Measurements from ENCODE around the gene PRRC1.
A peak's percentile ranks its signal among the peaks of the same experiment; 100 is the strongest.

Gene PRRC1

DNA sequence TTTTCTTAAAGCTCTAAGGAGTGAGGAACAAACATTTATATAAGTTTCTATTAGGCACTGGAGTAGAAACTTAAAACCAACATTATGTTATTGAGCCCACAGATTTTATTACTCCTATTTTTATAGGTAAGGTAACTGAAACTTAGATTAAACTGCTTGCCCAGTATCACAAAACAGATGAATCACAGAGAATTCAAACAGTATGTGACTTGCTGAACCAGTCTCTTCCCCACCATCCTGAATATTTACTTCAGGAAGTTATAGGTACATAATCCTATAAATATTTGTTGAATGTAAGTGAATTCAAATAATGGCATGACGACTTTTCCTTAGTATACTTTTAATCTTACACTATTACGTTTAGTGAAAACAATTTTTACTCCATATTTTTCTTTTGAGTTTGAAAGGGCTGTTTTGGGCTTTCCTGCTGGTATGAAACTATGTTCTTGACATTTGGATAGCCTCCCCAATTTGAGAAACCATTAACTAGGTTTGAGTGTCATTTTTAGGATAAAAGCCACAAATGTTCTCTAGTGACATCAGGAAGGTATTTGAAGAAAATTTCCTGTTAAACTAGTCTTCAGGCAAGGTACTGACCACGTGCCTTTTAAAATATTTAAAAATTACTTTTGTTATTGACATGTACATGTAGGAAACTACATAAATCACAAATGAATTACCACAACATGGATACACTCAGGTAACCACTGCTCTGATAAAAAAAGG, 39.3 kb downstream of the PRRC1 start:
- no peak for TF ChIP-seq CTCF (IDR thresholded peaks at IDR 0.05; ENCODE audit: control extremely low read depth, extremely low read depth, low read depth, missing control alignments)
- POLR2A ChIA-PET, result no interaction called here
- CTCF ChIA-PET, result interaction anchor here (1.2 to 1.9 kb wide), 3 partner anchors 7 to 16 kb away, joined by 3 to 5 read pairs (median 3); no protein-coding TSS in a partner anchor
- DNase-seq (ENCODE audit: extremely low spot score), result no peak

GRCh38 chr5:127558273-127558672, 40.8 kb downstream of the PRRC1 start:
- ChIA-PET CTCF (interaction anchor here (1.3 kb wide), 1 partner anchor 54 kb away, joined by 3 read pairs; no protein-coding TSS in a partner anchor), POLR2A (no interaction called here)
- no peak for TF ChIP-seq CTCF (IDR thresholded peaks at IDR 0.05; ENCODE audit: control extremely low read depth, extremely low read depth, low read depth, missing control alignments)
- DNase-seq (ENCODE audit: extremely low spot score), result no peak

GRCh38 chr5:127561254-127561653, 43.8 kb downstream of the PRRC1 start:
- POLR2A ChIA-PET, result no interaction called here
- CTCF ChIA-PET, result interaction anchor here (1.1 to 6.4 kb wide), 5 partner anchors 10 to 639 kb away, joined by 3 to 46 read pairs (median 4); no protein-coding TSS in a partner anchor
- no peak for TF ChIP-seq CTCF (IDR thresholded peaks at IDR 0.05; ENCODE audit: control extremely low read depth, extremely low read depth, low read depth, missing control alignments)
- no peak for DNase-seq (ENCODE audit: extremely low spot score)

DNA sequence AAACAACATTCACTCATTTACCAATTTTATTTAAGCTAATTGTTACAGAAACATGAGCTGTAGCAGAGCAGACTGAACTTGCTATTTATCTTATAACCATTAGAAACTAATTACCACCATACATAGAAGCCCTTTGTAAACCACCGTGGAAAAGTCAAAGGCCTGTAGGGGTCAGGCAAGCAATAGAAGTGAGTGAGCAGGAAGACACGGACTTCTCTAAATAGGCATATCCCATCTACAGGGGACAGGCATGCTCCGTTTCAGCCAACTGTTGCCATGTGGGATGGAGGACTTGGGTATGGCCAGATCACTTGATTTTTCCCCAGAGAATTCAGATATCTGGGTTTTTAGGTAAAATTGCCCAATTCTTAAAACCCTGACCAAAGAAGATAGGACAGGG, 44.8 kb downstream of the PRRC1 start:
- DNase-seq (ENCODE audit: extremely low spot score), result no peak
- POLR2A ChIA-PET, result no interaction called here
- TF ChIP-seq CTCF (IDR thresholded peaks at IDR 0.05; ENCODE audit: control extremely low read depth, extremely low read depth, low read depth, missing control alignments), result peak; percentile 47
- CTCF ChIA-PET, result interaction anchor here (1.4 to 6.4 kb wide), 8 partner anchors 10 to 640 kb away, joined by 3 to 46 read pairs (median 15); no protein-coding TSS in a partner anchor

- ChIA-PET CTCF (interaction anchor here (0.8 to 6.4 kb wide), 28 partner anchors 9 to 643 kb away, joined by 3 to 46 read pairs (median 4); no protein-coding TSS in a partner anchor), POLR2A (no interaction called here)
- DNase-seq (ENCODE audit: extremely low spot score), result no peak
- no peak for TF ChIP-seq CTCF (IDR thresholded peaks at IDR 0.05; ENCODE audit: control extremely low read depth, extremely low read depth, low read depth, missing control alignments)
Measured at GRCh38 chr5:127563136-127563535, 45.7 kb downstream of the PRRC1 start.

DNA sequence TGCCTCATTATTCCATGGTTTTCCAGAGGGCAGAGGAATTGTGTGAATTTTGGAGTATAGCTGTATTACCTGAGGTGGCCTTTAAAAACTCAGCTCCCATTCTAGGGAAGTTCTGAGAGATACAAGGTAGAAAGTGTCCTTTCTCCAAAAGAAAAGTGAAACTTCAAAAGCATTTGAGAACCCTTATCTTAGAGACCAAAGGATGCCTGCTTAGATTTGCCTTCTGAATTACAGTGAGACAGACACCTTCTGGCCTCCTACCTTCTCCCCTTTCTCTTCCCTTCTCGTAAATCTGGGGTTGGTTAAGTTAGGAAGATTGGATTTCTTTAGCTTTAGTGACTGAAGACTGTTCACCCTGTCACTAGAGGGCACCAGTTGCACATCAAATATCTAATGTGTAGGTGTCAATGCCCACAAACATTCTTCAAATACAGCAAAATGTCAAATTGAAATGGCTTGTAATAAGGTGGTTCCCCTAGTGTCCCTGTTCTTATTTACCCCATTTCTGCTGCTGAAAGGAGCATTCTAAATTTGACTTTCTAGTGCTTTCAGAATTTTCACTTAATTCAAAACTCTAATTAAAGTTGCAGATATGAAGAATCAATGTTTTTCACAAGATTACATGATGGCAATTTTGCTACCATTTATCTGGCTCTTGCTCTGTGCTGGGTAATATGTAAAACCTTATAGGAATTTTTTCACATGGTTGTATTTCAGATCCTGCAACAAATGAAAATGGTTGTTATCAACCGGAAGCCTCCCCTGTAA, 46.7 kb downstream of the PRRC1 start:
- peak; percentile 42 for DNase-seq (ENCODE audit: extremely low spot score)
- ChIA-PET POLR2A (no interaction called here), CTCF (interaction anchor here (0.6 to 6.4 kb wide), 50 partner anchors 8 to 964 kb away, joined by 3 to 46 read pairs (median 4); no protein-coding TSS in a partner anchor)
- peak; percentile 78 for TF ChIP-seq CTCF (IDR thresholded peaks at IDR 0.05; ENCODE audit: control extremely low read depth, extremely low read depth, low read depth, missing control alignments)
